ENCODE data around the gene ZDHHC14.

The ZDHHC14 gene

GRCh38 chr6:157638779-157639178, 257.8 kb downstream of the ZDHHC14 start:
- H3K4me2 ChIP-seq (ENCODE audit: low read depth, low read length): no peak overlapping the region
- no peak for TF ChIP-seq EZH2 (optimal IDR thresholded peaks at IDR 0.05; ENCODE audit: low read depth, low read length)
- TF ChIP-seq EZH2phosphoT487 (IDR thresholded peaks at IDR 0.05; ENCODE audit: low read length): no peak
- no peak for TF ChIP-seq CTCF (IDR thresholded peaks at IDR 0.05; ENCODE audit: low read length)
- no peak for DNase-seq
- H3F3A ChIP-seq (ENCODE audit: insufficient read depth, low read length): no peaks in the 10 kb centered on the region
- H3K27me3 ChIP-seq (replicated peaks; ENCODE audit: insufficient read depth, low read length): no peaks in the 10 kb centered on the region
- no peaks in the 10 kb centered on the region for H3K36me3 ChIP-seq (replicated peaks; ENCODE audit: insufficient read depth, low read length)
- no peaks in the 10 kb centered on the region for H3K79me2 ChIP-seq (ENCODE audit: low read length)
- H3K4me3 ChIP-seq (ENCODE audit: low read length): no peak overlapping the region
- H3K9ac ChIP-seq (ENCODE audit: low read length): no peak overlapping the region
- H3K27ac ChIP-seq (ENCODE audit: low read length): no peak overlapping the region
- no peak overlapping the region for H2AFZ ChIP-seq (ENCODE audit: low read length)
- H3K9me2 ChIP-seq (replicated peaks; ENCODE audit: insufficient read depth, low read length): no peaks in the 10 kb centered on the region
- no peaks in the 10 kb centered on the region for H3K4me1 ChIP-seq (ENCODE audit: low read length)
- H3K9me3 ChIP-seq (replicated peaks; ENCODE audit: insufficient read depth, low read length): no peaks in the 10 kb centered on the region
- no peaks in the 10 kb centered on the region for H4K20me1 ChIP-seq (ENCODE audit: insufficient read depth, low read length)

GRCh38 chr6:157640746-157641451, 259.9 kb downstream of the ZDHHC14 start:
- Histone ChIP-seq H3K9ac (ENCODE audit: low read length) (no peak overlapping the region), H3K9me3 (replicated peaks; ENCODE audit: insufficient read depth, low read length) (no peaks in the 10 kb centered on the region), H3K36me3 (replicated peaks; ENCODE audit: insufficient read depth, low read length) (no peaks in the 10 kb centered on the region), H3K4me1 (ENCODE audit: low read length) (no peaks in the 10 kb centered on the region), H3K27ac (ENCODE audit: low read length) (no peak overlapping the region), H3F3A (ENCODE audit: insufficient read depth, low read length) (no peaks in the 10 kb centered on the region), H4K20me1 (ENCODE audit: insufficient read depth, low read length) (no peaks in the 10 kb centered on the region), H2AFZ (ENCODE audit: low read length) (no peak overlapping the region), H3K4me2 (ENCODE audit: low read depth, low read length) (no peak overlapping the region), H3K4me3 (ENCODE audit: low read length) (no peak overlapping the region), H3K9me2 (replicated peaks; ENCODE audit: insufficient read depth, low read length) (no peaks in the 10 kb centered on the region), H3K27me3 (replicated peaks; ENCODE audit: insufficient read depth, low read length) (no peaks in the 10 kb centered on the region), H3K79me2 (ENCODE audit: low read length) (no peaks in the 10 kb centered on the region)
- DNase-seq: no peak
- TF ChIP-seq EZH2phosphoT487 (IDR thresholded peaks at IDR 0.05; ENCODE audit: low read length) (no peak), CTCF (IDR thresholded peaks at IDR 0.05; ENCODE audit: low read length) (no peak), EZH2 (optimal IDR thresholded peaks at IDR 0.05; ENCODE audit: low read depth, low read length) (no peak)

- Histone ChIP-seq H2AFZ (ENCODE audit: low read length) (no peak overlapping the region), H3F3A (ENCODE audit: insufficient read depth, low read length) (no peaks in the 10 kb centered on the region), H3K27ac (ENCODE audit: low read length) (no peak overlapping the region), H3K9me3 (replicated peaks; ENCODE audit: insufficient read depth, low read length) (no peaks in the 10 kb centered on the region), H3K79me2 (ENCODE audit: low read length) (no peaks in the 10 kb centered on the region), H3K9me2 (replicated peaks; ENCODE audit: insufficient read depth, low read length) (no peaks in the 10 kb centered on the region), H3K36me3 (replicated peaks; ENCODE audit: insufficient read depth, low read length) (no peaks in the 10 kb centered on the region), H3K4me1 (ENCODE audit: low read length) (no peaks in the 10 kb centered on the region), H4K20me1 (ENCODE audit: insufficient read depth, low read length) (no peaks in the 10 kb centered on the region), H3K4me3 (ENCODE audit: low read length) (no peak overlapping the region), H3K4me2 (ENCODE audit: low read depth, low read length) (no peak overlapping the region), H3K9ac (ENCODE audit: low read length) (no peak overlapping the region), H3K27me3 (replicated peaks; ENCODE audit: insufficient read depth, low read length) (no peaks in the 10 kb centered on the region)
- TF ChIP-seq EZH2phosphoT487 (IDR thresholded peaks at IDR 0.05; ENCODE audit: low read length): no peak
- no peak for TF ChIP-seq CTCF (IDR thresholded peaks at IDR 0.05; ENCODE audit: low read length)
- TF ChIP-seq EZH2 (optimal IDR thresholded peaks at IDR 0.05; ENCODE audit: low read depth, low read length): no peak
- no peak for DNase-seq
These were observed 260.8 kb downstream of the ZDHHC14 start for GRCh38 chr6:157641837-157642236.
